Measurements from ENCODE around the gene ZSCAN4.

DNA sequence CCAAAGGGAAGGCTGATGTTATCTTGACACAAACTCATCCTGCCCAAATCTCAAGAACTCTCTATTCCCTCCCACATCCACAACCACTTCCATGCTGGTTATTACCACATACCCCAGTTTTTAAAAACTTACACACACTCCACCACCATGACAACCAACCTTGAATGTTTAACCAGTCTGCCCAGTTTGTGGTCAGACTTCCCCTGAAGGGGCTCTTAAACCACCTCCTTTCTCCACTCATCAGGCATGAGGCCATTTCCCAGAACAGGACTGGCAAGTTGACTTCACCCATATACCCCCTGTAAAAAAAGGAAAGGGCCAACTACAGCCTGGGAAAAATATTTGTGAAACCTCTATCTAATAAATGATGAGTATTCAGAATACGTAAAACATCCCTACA, 12.4 kb upstream of the ZSCAN4 start:
- TF ChIP-seq, protein P1, sequence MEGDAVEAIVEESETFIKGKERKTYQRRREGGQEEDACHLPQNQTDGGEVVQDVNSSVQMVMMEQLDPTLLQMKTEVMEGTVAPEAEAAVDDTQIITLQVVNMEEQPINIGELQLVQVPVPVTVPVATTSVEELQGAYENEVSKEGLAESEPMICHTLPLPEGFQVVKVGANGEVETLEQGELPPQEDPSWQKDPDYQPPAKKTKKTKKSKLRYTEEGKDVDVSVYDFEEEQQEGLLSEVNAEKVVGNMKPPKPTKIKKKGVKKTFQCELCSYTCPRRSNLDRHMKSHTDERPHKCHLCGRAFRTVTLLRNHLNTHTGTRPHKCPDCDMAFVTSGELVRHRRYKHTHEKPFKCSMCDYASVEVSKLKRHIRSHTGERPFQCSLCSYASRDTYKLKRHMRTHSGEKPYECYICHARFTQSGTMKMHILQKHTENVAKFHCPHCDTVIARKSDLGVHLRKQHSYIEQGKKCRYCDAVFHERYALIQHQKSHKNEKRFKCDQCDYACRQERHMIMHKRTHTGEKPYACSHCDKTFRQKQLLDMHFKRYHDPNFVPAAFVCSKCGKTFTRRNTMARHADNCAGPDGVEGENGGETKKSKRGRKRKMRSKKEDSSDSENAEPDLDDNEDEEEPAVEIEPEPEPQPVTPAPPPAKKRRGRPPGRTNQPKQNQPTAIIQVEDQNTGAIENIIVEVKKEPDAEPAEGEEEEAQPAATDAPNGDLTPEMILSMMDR (IDR thresholded peaks at IDR 0.05) = no peak
- TF ChIP-seq POLR2A (IDR thresholded peaks at IDR 0.05) = no peak
